Measurements from ENCODE around the gene SLC35E3.

Gene SLC35E3

DNA sequence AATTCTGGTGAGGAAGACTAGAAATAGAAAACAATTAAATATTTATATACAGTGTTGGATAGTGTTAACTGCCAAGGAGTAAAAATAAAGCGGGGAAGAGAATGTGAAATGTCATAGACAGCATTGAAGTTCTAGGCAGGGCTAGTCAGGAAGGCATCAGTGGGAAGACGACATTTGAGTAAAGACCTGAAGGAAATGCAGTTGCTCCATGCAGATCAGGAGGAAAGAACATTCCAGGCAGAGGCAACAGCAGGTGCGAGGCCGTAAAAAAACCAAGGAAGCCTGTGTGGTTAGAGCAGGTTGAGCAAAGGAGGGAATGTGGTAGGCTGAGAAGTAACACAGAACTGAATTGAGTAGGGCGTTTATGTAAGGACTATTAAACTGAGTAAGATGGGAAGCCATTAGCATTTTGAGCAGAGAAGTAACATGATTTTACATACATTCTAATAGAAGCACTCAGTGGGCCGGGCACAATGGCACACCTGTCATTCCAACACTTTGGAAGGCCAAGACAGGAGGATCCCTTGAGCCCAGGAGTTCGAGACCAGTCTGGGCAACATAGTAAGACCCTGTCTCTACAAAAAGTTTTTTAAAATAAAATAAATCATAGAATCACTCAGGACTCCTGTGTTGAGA lies 14.9 kb downstream of the SLC35E3 start:
- intact Hi-C loops (cut with micrococcal nuclease): no loop called here
- Mint-ChIP-seq H3K27me3 (no peaks in the 10 kb centered on the region), H3K4me3 (no peak overlapping the region), H3K4me1 (ENCODE audit: low read depth) (peaks cover 5% of the 10 kb centered on the region), H3K36me3 (ENCODE audit: low read depth) (peaks cover 81% of the 10 kb centered on the region), H3K27ac (no peak overlapping the region), H3K9me3 (no peaks in the 10 kb centered on the region)

DNA sequence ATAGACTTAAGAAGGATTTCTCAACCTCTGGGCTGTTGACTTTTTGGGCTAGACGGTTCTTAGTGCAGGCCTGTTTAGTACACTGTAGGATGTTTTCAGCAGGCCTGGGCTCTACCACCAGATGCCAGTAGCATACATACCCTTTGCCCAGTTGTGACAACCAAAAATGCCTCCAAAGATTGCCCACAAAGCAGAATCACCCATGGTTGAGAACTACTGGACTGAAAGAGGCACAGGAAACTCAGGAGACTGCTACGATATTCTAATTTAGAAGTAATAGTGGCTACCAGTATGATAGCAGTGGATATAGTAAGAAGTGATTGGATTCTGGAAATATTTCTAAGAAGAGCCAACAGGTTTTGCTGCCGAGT lies 15.5 kb downstream of the SLC35E3 start:
- no peaks in the 10 kb centered on the region for H3K27me3 Mint-ChIP-seq
- H3K27ac Mint-ChIP-seq: no peak overlapping the region
- no peaks in the 10 kb centered on the region for H3K9me3 Mint-ChIP-seq
- peaks cover 5% of the 10 kb centered on the region for H3K4me1 Mint-ChIP-seq (ENCODE audit: low read depth)
- no peak overlapping the region for H3K4me3 Mint-ChIP-seq
- peaks cover 81% of the 10 kb centered on the region for H3K36me3 Mint-ChIP-seq (ENCODE audit: low read depth)
- intact Hi-C loops (cut with micrococcal nuclease): no loop called here

DNA sequence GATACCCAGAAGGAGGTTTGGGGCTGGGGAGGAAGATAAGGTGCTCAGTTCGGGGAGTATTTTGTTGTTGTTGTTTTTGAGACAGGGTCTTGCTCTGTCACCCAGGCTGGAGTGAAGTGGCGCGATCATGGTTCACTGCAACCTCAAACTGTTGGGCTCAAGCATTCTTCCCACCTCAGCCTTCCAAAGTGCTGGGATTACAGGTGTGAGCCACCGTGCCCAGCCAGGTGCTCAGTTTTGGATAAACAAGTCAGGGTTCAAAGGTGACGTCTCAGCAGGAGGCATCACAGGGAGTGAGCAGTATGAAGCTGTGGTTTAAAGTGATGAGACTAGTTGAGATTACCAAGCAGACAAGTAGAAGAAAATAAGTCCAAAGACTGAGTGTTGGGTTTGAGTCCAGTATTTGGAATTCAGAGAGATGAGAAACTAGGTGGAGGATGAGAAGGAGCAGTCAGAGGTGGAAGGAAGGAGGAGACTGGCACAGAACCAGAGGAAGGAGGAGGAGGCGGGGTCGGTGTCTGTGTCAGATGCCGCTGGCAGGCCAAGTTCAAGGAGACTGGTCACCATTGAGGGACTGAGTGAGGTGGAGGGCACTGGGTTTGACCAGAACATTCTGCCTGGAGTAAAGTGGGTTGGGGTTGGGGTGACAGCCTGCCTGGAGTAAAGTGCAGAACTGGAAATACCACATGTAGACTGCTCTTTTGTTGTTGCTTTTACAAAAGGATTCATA lies 16.1 kb downstream of the SLC35E3 start:
- Mint-ChIP-seq H3K36me3 (ENCODE audit: low read depth) (peaks cover 83% of the 10 kb centered on the region), H3K27me3 (no peaks in the 10 kb centered on the region), H3K9me3 (no peaks in the 10 kb centered on the region), H3K4me3 (no peak overlapping the region), H3K4me1 (ENCODE audit: low read depth) (peaks cover 5% of the 10 kb centered on the region), H3K27ac (no peak overlapping the region)
- intact Hi-C loops (cut with micrococcal nuclease): no loop called here

DNA sequence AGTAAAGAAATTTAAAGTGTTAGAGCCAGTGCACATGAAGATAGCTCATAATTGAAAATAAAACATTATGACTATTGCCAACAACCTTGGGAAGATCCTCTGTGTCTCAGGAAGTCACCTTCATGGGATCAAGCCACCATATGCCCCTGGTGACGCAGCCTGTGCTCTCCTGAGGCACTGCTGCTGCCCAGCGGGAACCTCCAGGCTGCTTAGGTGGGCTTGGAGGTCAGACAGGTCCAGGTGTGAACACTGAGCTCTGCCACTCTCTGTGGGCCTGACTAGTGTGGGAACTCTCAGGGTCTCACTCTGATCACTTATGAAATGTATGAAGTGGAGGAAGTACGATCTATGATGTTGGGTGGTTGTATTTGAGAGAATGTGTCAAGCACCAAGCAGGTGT lies 16.7 kb downstream of the SLC35E3 start:
- Mint-ChIP-seq H3K36me3 (ENCODE audit: low read depth) (peaks cover 88% of the 10 kb centered on the region), H3K4me1 (ENCODE audit: low read depth) (peaks cover 5% of the 10 kb centered on the region), H3K9me3 (no peaks in the 10 kb centered on the region), H3K27ac (no peak overlapping the region), H3K4me3 (no peak overlapping the region), H3K27me3 (no peaks in the 10 kb centered on the region)
- intact Hi-C loops (cut with micrococcal nuclease): no loop called here

DNA sequence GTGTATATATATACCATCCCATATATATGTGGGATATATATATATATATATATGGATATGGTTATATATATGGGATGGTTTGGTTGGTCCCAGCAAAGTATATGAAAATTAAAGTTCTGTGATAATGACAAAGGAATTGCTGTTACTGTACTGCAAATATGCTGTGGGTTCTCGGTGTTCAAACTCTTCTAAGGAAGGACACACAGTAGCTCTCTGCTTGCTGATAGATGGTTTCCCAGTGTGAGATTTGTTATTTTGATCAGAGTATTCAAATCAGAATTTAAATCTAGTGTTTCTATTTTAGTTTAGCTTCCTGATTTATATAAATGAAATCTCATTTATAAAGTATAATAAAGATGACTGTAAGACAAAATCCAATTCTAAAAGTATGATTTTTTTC lies 19.7 kb downstream of the SLC35E3 start:
- Mint-ChIP-seq H3K4me1 (ENCODE audit: low read depth) (peaks cover 5% of the 10 kb centered on the region), H3K36me3 (ENCODE audit: low read depth) (peaks cover 70% of the 10 kb centered on the region), H3K27me3 (no peaks in the 10 kb centered on the region), H3K4me3 (no peak overlapping the region), H3K27ac (no peak overlapping the region), H3K9me3 (no peaks in the 10 kb centered on the region)
- intact Hi-C loops (cut with micrococcal nuclease): no loop called here

DNA sequence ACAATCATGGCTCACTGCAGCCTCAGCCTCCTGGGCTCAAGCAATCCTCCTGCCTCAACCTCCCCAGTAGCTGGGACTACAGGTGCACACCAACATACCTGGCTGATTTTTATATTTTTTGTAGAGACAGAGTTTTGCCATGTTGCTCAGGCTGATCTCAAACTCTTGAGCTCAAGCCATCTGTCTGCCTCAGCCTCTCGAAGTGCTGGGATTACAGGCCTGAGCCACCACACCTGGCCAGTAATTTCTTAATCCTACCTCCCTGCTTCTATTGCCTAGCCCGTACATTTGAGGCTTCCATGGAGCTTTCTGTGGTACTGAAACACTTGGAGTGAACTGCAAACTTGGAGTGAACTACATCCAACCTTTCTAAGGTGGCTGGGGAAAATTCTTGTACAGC lies 20.7 kb downstream of the SLC35E3 start:
- Mint-ChIP-seq H3K27ac (no peak overlapping the region), H3K4me1 (ENCODE audit: low read depth) (peaks cover 5% of the 10 kb centered on the region), H3K36me3 (ENCODE audit: low read depth) (peaks cover 62% of the 10 kb centered on the region), H3K27me3 (no peaks in the 10 kb centered on the region), H3K4me3 (no peak overlapping the region), H3K9me3 (no peaks in the 10 kb centered on the region)
- intact Hi-C loops (cut with micrococcal nuclease): no loop called here

DNA sequence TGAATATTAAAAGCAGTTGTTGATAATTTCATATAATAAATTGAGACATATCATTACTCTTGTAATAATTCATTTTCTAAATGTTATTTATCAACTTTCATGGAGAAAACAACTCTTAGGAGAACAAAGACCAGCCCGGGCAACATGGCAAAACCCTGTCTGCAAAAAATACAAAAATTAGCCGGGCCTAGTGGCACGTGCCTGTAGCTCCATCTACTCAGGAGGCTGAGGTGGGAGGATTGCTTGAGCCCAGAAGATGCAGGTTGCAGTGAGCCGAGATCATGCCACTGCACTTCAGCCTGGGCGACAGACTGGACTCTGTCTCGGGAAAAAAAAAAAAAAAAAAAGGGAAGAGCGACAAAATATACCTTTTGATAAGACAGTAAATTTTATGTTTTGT lies 21.2 kb downstream of the SLC35E3 start:
- peaks cover 56% of the 10 kb centered on the region for H3K36me3 Mint-ChIP-seq (ENCODE audit: low read depth)
- no peaks in the 10 kb centered on the region for H3K27me3 Mint-ChIP-seq
- H3K4me3 Mint-ChIP-seq: no peak overlapping the region
- intact Hi-C loops (cut with micrococcal nuclease): no loop called here
- no peaks in the 10 kb centered on the region for H3K9me3 Mint-ChIP-seq
- peaks cover 2% of the 10 kb centered on the region for H3K4me1 Mint-ChIP-seq (ENCODE audit: low read depth)
- no peak overlapping the region for H3K27ac Mint-ChIP-seq

DNA sequence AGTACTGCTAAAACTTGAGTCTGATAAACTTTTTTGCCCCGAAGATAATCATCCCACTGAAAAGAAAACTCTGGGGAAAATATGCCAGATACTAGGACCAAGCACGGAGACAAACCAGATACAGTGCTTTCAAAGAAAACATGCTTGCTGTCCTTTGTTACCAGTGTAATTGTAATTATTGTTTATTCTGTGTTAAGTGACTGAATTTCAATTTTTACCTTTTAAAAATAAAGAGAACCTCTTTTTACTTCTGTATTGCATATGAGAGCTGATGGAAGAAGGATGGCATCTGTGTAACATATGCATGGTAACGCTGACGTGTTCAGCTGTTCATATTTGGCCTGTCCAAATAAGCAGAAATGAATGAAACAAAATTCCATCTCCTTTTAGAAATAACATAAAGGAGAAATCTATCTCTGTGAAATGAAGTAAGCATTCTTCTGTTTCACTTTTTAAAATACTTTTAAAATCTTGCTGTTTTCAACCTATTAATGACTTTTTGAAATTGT lies 22.5 kb downstream of the SLC35E3 start:
- peaks cover 6% of the 10 kb centered on the region for H3K4me1 Mint-ChIP-seq (ENCODE audit: low read depth)
- no peaks in the 10 kb centered on the region for H3K9me3 Mint-ChIP-seq
- no peak overlapping the region for H3K4me3 Mint-ChIP-seq
- no peak overlapping the region for H3K27ac Mint-ChIP-seq
- H3K36me3 Mint-ChIP-seq (ENCODE audit: low read depth): peaks cover 44% of the 10 kb centered on the region
- no peaks in the 10 kb centered on the region for H3K27me3 Mint-ChIP-seq
- intact Hi-C loops (cut with micrococcal nuclease): no loop called here

DNA sequence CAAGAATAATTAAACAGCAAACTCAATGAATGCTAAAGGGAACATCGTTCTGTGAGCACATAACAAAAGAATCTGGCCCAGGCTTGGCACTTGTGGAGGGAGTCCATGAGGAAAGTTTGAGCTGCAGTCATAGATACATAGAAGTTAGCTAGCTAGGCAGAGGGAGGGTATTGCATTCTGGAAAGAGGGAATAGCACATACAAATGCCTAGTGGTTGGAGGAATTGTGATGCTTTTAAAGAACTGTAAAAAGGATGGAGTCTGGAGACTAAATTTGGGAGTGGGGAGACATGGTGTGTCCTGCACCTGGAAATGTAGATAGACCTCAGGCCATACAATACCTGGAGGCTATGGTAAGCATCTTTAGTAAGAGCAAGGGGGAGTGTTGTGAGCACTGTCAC lies 24.0 kb downstream of the SLC35E3 start:
- intact Hi-C loops (cut with micrococcal nuclease): loop anchor here (5.0 kb wide), 1 partner anchor 37 kb away; the partner anchor contains the start of gene MDM2
- Mint-ChIP-seq H3K27me3 (no peaks in the 10 kb centered on the region), H3K4me1 (ENCODE audit: low read depth) (peaks cover 6% of the 10 kb centered on the region), H3K9me3 (no peaks in the 10 kb centered on the region), H3K36me3 (ENCODE audit: low read depth) (peaks cover 30% of the 10 kb centered on the region), H3K4me3 (no peak overlapping the region), H3K27ac (no peak overlapping the region)

DNA sequence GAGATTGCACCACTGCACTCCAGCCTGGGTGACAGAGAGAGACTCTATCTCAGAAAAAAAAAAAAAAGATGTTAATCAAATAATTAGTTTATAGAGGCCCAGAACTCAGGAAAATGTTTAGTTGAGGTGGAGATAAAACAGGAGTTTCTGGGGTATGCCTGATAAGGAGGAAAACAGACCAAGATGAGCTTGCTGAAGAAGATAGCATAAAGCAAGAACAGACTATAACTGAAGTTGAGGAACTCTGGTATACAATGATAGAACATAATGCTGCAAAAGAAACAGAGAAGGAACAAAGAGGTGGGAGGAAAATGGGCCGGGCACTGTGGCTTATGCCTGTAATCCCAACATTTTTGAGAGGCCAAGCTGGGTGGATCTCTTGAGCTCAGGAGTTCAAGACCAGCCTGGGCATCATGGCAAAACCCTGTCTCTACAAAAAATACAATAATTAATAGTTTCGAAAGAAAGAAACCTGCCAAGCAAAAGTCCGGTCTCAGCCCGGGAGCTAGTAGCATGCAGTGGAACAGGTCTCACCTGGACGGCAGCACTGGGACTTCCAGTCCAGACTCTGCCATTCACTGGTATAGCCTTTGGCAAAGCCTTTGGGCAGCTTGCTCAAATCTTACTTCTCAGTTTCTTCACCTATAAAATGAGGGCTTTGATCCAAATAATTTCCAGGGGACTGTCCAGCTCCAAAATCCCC lies 25.4 kb downstream of the SLC35E3 start:
- H3K27ac Mint-ChIP-seq: no peak overlapping the region
- intact Hi-C loops (cut with micrococcal nuclease): loop anchor here (5.0 kb wide), 1 partner anchor 36 kb away; the partner anchor contains the start of gene MDM2
- no peaks in the 10 kb centered on the region for H3K27me3 Mint-ChIP-seq
- no peak overlapping the region for H3K4me3 Mint-ChIP-seq
- peaks cover 6% of the 10 kb centered on the region for H3K4me1 Mint-ChIP-seq (ENCODE audit: low read depth)
- H3K36me3 Mint-ChIP-seq (ENCODE audit: low read depth): peaks cover 20% of the 10 kb centered on the region
- H3K9me3 Mint-ChIP-seq: no peaks in the 10 kb centered on the region

DNA sequence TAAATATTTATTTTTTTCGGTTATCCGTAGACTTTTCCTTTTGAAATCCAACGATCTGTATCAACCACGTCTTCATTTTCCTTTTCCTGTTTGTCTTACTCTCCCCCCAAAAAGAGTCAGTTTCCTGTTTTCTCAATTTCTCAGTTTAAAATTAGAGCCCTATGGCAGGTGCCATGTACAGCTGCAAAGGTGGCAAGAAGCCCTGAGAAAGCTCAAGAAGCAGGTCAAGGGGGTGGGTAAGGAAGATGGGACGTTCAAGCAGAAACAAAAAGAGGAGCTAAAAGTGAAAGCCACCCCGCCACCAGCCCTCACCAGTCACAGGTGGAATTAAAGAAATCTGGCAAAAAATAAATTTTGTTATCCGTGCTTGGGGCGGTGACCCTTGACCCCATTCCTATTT lies 26.7 kb downstream of the SLC35E3 start:
- peaks cover 6% of the 10 kb centered on the region for H3K4me1 Mint-ChIP-seq (ENCODE audit: low read depth)
- intact Hi-C loops (cut with micrococcal nuclease): loop anchor here (5.0 kb wide), 1 partner anchor 35 kb away; the partner anchor contains the start of gene MDM2
- H3K27me3 Mint-ChIP-seq: no peaks in the 10 kb centered on the region
- H3K27ac Mint-ChIP-seq: no peak overlapping the region
- H3K9me3 Mint-ChIP-seq: no peaks in the 10 kb centered on the region
- H3K36me3 Mint-ChIP-seq (ENCODE audit: low read depth): peaks cover 7% of the 10 kb centered on the region
- no peak overlapping the region for H3K4me3 Mint-ChIP-seq

DNA sequence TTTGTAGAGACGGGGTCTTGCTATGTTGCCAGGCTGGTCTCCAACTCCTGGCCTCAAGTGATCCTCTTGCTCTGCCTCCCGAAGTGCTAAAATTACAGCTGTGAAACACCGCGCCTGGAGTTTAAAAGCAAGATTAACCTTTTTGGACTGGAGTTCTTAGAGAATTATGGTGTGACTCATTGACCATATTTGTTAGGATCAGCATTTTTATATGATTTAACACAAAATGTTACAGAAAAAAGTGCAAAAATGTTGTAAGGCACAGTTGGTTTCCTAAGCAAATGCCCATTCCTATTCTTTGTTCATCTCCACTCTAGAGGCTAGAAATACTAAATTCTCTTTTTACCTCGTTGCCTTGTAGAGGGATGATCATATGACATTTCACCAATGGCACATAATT lies 27.6 kb downstream of the SLC35E3 start:
- no peaks in the 10 kb centered on the region for H3K9me3 Mint-ChIP-seq
- H3K4me3 Mint-ChIP-seq: no peak overlapping the region
- H3K27me3 Mint-ChIP-seq: no peaks in the 10 kb centered on the region
- no peak overlapping the region for H3K27ac Mint-ChIP-seq
- H3K4me1 Mint-ChIP-seq (ENCODE audit: low read depth): peaks cover 6% of the 10 kb centered on the region
- intact Hi-C loops (cut with micrococcal nuclease): loop anchor here (5.0 kb wide), 1 partner anchor 34 kb away; the partner anchor contains the start of gene MDM2
- no peaks in the 10 kb centered on the region for H3K36me3 Mint-ChIP-seq (ENCODE audit: low read depth)

DNA sequence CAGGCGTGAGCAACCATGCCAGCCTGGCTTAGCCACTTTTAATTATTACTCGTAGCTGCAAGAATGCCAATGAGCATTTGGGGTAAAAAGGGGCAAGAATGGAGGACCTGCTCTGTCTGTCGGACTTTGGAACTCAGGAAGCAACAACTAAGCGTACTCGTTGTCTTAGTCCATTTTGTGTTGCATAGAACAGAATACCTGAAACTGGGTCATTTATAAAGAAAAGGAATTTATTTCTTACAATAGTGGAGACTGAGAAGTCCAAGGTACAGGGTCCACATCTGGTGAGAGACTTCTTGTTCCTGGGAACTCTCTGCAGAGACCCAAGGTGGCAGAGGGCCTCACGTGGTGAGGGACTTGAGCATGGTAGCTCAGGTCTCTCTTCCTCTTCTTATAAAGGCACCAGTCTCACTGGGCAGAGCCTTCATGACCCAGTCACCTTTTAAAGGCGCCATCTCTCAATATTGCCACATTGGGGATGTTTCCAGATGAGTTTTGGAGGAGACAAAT lies 29.2 kb downstream of the SLC35E3 start:
- Mint-ChIP-seq H3K27me3 (no peaks in the 10 kb centered on the region), H3K27ac (no peak overlapping the region), H3K36me3 (ENCODE audit: low read depth) (no peaks in the 10 kb centered on the region), H3K4me3 (no peak overlapping the region), H3K4me1 (ENCODE audit: low read depth) (peaks cover 6% of the 10 kb centered on the region), H3K9me3 (no peaks in the 10 kb centered on the region)
- intact Hi-C loops (cut with micrococcal nuclease): no loop called here

Measured in dendritic cell treated with granulocyte-macrophage colony-stimulating factor and Interleukin-4, amounts not matched to agents 40 ng/mL and 50 ng/mL, for 4 days (primary cell).